IMR-90 (cell line): ENCODE data around the gene RNASET2. TPM values are rescaled to one million over a fixed set of nuclear protein-coding genes. Genes with fewer than 3 reads are reported as not detected.

Experiments
- ATAC-seq: fragments of 200-7000 bp; cut with Tn5 transposase; 2 replicates; pipeline ENCODE4 v1.9.1; 2020; ENCODE audit warnings: low read depth, mild to moderate bottlenecking, moderate library complexity
- BruUV-seq: library from RNA; stranded (reverse); fragments of 400-500 nt; replicated peaks from 2 replicates; lab custom pipeline; 2021; lab: Mats Ljungman, UMichigan
- CTCF ChIA-PET: fragments of 300-600 bp; formaldehyde crosslinking; extraction: SDS; loops from one replicate; lab custom pipeline; 2021; ENCODE audit warnings: antibody characterized with exemption; lab: Yijun Ruan, JAX
- POLR2A ChIA-PET: fragments of 300-600 bp; sonication (Branson Sonifier 250); formaldehyde crosslinking; loops from one replicate; lab custom pipeline; 2022; ENCODE audit warnings: antibody characterized with exemption; ENCODE audit not compliant: unreplicated experiment; lab: Charles Lee
- DNase-seq: peaks from one replicate; pipeline ENCODE4 v3.0.0; 2013
- H2AFZ ChIP-seq: replicated peaks from 2 replicates; pipeline ENCODE3; 2013; ENCODE audit warnings: low read length, mild to moderate bottlenecking; ENCODE audit not compliant: poor library complexity
- H2AK5ac ChIP-seq: 2 replicates; pipeline ENCODE4 v1.6.1; 2013; ENCODE audit warnings: low read depth, low read length, inconsistent platforms
- H2AK9ac ChIP-seq: replicated peaks from 2 replicates; pipeline ENCODE3; 2013; ENCODE audit warnings: mild to moderate bottlenecking, low read depth, low read length, moderate library complexity; ENCODE audit not compliant: poor library complexity
- H2BK120ac ChIP-seq: 2 replicates; pipeline ENCODE4 v1.6.1; 2013; ENCODE audit warnings: low read depth, low read length, inconsistent platforms
- H2BK15ac ChIP-seq: 3 replicates; pipeline ENCODE4 v1.6.1; 2013; ENCODE audit warnings: low read depth, low read length, inconsistent platforms
- H2BK20ac ChIP-seq: 2 replicates; pipeline ENCODE4 v1.6.1; 2013; ENCODE audit warnings: low read depth, mild to moderate bottlenecking, inconsistent platforms, low read length, moderate library complexity
- H2BK5ac ChIP-seq: 2 replicates; pipeline ENCODE4 v1.6.1; 2013; ENCODE audit warnings: mild to moderate bottlenecking, low read depth, low read length, inconsistent platforms; ENCODE audit not compliant: poor library complexity, severe bottlenecking
- H3K14ac ChIP-seq: replicated peaks from 2 replicates; pipeline ENCODE4 v1.6.1; 2013; ENCODE audit warnings: low read depth, low read length, inconsistent platforms
- H3K18ac ChIP-seq: 2 replicates; pipeline ENCODE4 v1.6.1; 2013; ENCODE audit warnings: low read depth, low read length, control low read depth
- H3K23ac ChIP-seq: 2 replicates; pipeline ENCODE4 v1.6.1; 2013; ENCODE audit warnings: low read depth, low read length, inconsistent platforms
- H3K27ac ChIP-seq: 2 replicates; pipeline ENCODE4 v1.5.1; 2013; ENCODE audit warnings: mild to moderate bottlenecking, control low read depth, low read length; ENCODE audit not compliant: insufficient read depth
- H3K27me3 ChIP-seq: 2 replicates; pipeline ENCODE4 v1.6.1; 2013; ENCODE audit warnings: low read length; ENCODE audit not compliant: control insufficient read depth, insufficient read depth
- H3K36me3 ChIP-seq: 2 replicates; pipeline ENCODE4 v1.6.1; 2013; ENCODE audit warnings: low read length, mixed read lengths; ENCODE audit not compliant: control insufficient read depth, insufficient read depth
- H3K4ac ChIP-seq: 2 replicates; pipeline ENCODE4 v1.6.1; 2013; ENCODE audit warnings: low read depth, low read length, inconsistent platforms
- H3K4me1 ChIP-seq: 2 replicates; pipeline ENCODE4 v1.6.1; 2013; ENCODE audit warnings: low read length, mixed read lengths; ENCODE audit not compliant: control insufficient read depth, insufficient read depth
- H3K4me2 ChIP-seq: 2 replicates; pipeline ENCODE4 v1.6.1; 2013; ENCODE audit warnings: low read depth, mild to moderate bottlenecking, control low read depth, low read length, moderate library complexity
- H3K4me3 ChIP-seq: 2 replicates; pipeline ENCODE4 v1.5.1; 2013; ENCODE audit warnings: low read depth, mild to moderate bottlenecking, control low read depth, low read length, moderate library complexity; ENCODE audit not compliant: insufficient read depth
- H3K56ac ChIP-seq: 2 replicates; pipeline ENCODE4 v1.6.1; 2013; ENCODE audit warnings: low read length, inconsistent platforms; ENCODE audit not compliant: insufficient read depth; ENCODE audit errors: extremely low read depth
- H3K79me1 ChIP-seq, 2 experiments: 2 replicates each; pipeline ENCODE4 v1.6.1; 2013; ENCODE audit warnings: low read length in 2 of 2, inconsistent platforms in 1 of 2, low read depth in 1 of 2
- H3K9ac ChIP-seq: 2 replicates; pipeline ENCODE4 v1.6.1; 2013; ENCODE audit warnings: low read depth, low read length, control low read depth
- H3K9me1 ChIP-seq: 2 replicates; pipeline ENCODE4 v1.6.1; 2013; ENCODE audit warnings: low read length, inconsistent platforms; ENCODE audit not compliant: insufficient read depth
- H3K9me3 ChIP-seq: 2 replicates; pipeline ENCODE4 v1.6.1; 2013; ENCODE audit warnings: low read length; ENCODE audit not compliant: control insufficient read depth, insufficient read depth
- H4K20me1 ChIP-seq: 2 replicates; pipeline ENCODE4 v1.6.1; 2013; ENCODE audit warnings: low read length, inconsistent platforms; ENCODE audit not compliant: insufficient read depth
- H4K5ac ChIP-seq: 2 replicates; pipeline ENCODE4 v1.6.1; 2013; ENCODE audit warnings: mild to moderate bottlenecking, low read depth, low read length, control low read depth
- H4K8ac ChIP-seq, 2 experiments: 2 replicates each; pipeline ENCODE4 v1.6.1; 2013; ENCODE audit warnings: low read depth in 2 of 2, low read length in 2 of 2, control low read depth in 1 of 2, inconsistent platforms in 1 of 2
- H4K91ac ChIP-seq: 2 replicates; pipeline ENCODE4 v1.6.1; 2013; ENCODE audit warnings: low read depth, low read length, inconsistent platforms; ENCODE audit not compliant: insufficient read depth
- BHLHE40 ChIP-seq: fragments of 150-350 bp; IDR thresholded peaks from 2 replicates; pipeline ENCODE4 v1.6.1; 2016; ENCODE audit warnings: mild to moderate bottlenecking, low read depth, low read length
- CEBPB ChIP-seq: IDR thresholded peaks from 2 replicates; pipeline ENCODE4 v1.6.1; 2012; ENCODE audit warnings: low read depth, low read length, improper control_type of control experiment
- CHD1 ChIP-seq: IDR thresholded peaks from 2 replicates; pipeline ENCODE4 v1.6.1; 2012; ENCODE audit warnings: low read depth, low read length, improper control_type of control experiment
- FOS ChIP-seq: fragments of 150-350 bp; IDR thresholded peaks from 2 replicates; pipeline ENCODE4 v1.6.1; 2016; ENCODE audit warnings: low read depth, low read length
- MAZ ChIP-seq: IDR thresholded peaks from 2 replicates; pipeline ENCODE4 v1.6.1; 2012; ENCODE audit warnings: low read depth, mild to moderate bottlenecking, low read length, improper control_type of control experiment, moderate library complexity, borderline replicate concordance
- MXI1 ChIP-seq: IDR thresholded peaks from 2 replicates; pipeline ENCODE4 v1.6.1; 2012; ENCODE audit warnings: low read depth, mild to moderate bottlenecking, low read length, moderate library complexity, borderline replicate concordance
- NFE2L2 ChIP-seq: fragments of 150-350 bp; IDR thresholded peaks from 2 replicates; pipeline ENCODE4 v1.6.1; 2016; ENCODE audit warnings: low read depth, mild to moderate bottlenecking, low read length
- POLR2A ChIP-seq: IDR thresholded peaks from 2 replicates; pipeline ENCODE4 v1.6.1; 2012; ENCODE audit warnings: mild to moderate bottlenecking, low read depth, low read length
- RAD21 ChIP-seq: IDR thresholded peaks from 2 replicates; pipeline ENCODE4 v1.6.1; 2012; ENCODE audit warnings: low read length, improper control_type of control experiment
- RCOR1 ChIP-seq: IDR thresholded peaks from 2 replicates; pipeline ENCODE4 v1.6.1; 2012; ENCODE audit warnings: mild to moderate bottlenecking, low read length, improper control_type of control experiment; ENCODE audit not compliant: insufficient replicate concordance
- RFX5 ChIP-seq: IDR thresholded peaks from 2 replicates; pipeline ENCODE4 v1.8.0; 2012; ENCODE audit warnings: low read depth, mild to moderate bottlenecking, low read length, moderate library complexity
- SMC3 ChIP-seq: fragments of 150-350 bp; IDR thresholded peaks from 2 replicates; pipeline ENCODE4 v1.6.1; 2016; ENCODE audit warnings: low read depth, mild to moderate bottlenecking, antibody characterized with exemption, low read length, moderate library complexity
- WGBS, 2 experiments: methylation state at CpG; one replicate each; pipeline versions ENCODE4 v1.1.5 to v1.1.7; 2013; ENCODE audit warnings: missing lambda C conversion rate in 2 of 2; ENCODE audit not compliant: insufficient read length in 1 of 2; ENCODE audit errors: extremely low coverage in 2 of 2; 5-methylcytosine and 5-hydroxymethylcytosine counted together
- dilution Hi-C: fragments of 300-500 bp; cut with HindIII; formaldehyde crosslinking; loops from one replicate; pipeline ENCODE4 v1.14.3; 2018; ENCODE audit warnings: low sequenced_read_pairs; ENCODE audit not compliant: unreplicated experiment
- in situ Hi-C: fragments of 300-500 bp; cut with MboI; formaldehyde crosslinking; loops from 3 replicates; pipeline ENCODE4 v1.14.3; 2019; ENCODE audit warnings: low sequenced_read_pairs, inconsistent platforms, mixed read lengths
- intact Hi-C: fragments of 100-400 bp; cut with micrococcal nuclease; formaldehyde crosslinking; loops from 2 replicates; pipeline ENCODE4 v1.10.0; 2022
- polyA plus RNA-seq, 3 experiments: library from polyadenylated mRNA; depleted of rRNA; stranded (reverse); fragments of >200 nt; gene quantifications; 2 replicates each; pipeline ENCODE4 v1.2.3, GENCODE V29; 2012; ENCODE audit warnings: low replicate concordance in 1 of 3
- total RNA-seq: library from RNA; depleted of rRNA; stranded (reverse); fragments of >200 nt; gene quantifications from 2 replicates; pipeline ENCODE4 v1.2.3, GENCODE V29; 2012
- TF ChIP-seq, protein P1 (sequence below): fragments of 150-350 bp; IDR thresholded peaks from 2 replicates; pipeline ENCODE4 v1.6.1; 2017; ENCODE audit warnings: mild to moderate bottlenecking, antibody characterized with exemption, low read length, low read depth

The RNASET2 gene
- total and polyA plus RNA-seq, 2 of the 4 experiments (the other 2 are of a cell fraction) = 13.6 to 24.9 TPM

DNA sequence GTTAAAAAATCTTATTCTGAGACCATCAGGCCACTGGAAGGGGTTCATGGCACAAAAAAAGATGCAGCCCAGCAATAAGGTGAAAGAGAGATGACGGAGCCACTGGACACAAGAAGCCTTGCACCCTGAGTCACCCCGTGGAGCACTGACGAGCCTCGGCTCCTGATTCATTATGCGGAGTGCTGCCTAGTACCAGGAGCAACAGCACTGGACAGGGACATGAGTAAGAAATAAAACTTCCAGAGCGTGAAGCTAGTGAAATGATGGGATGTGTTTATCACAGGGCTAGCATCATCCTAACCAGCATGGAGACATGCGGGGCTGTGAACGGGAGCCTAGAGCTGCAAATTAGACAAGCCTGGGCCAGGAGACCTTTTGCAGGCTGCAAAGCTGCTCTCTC is 53.3 kb downstream of the RNASET2 start:
- Histone ChIP-seq H2BK120ac (no peak overlapping the region), H3K9ac (no peak overlapping the region), H3K56ac (no peak overlapping the region), H4K91ac (no peak overlapping the region), H2BK5ac (no peak overlapping the region), H3K79me1 (no peaks in the 10 kb centered on the region), H4K5ac (no peak overlapping the region), H2AK5ac (no peak overlapping the region), H3K4ac (no peak overlapping the region), H2AFZ (no peak overlapping the region), H2BK15ac (no peak overlapping the region), H3K27me3 (peaks cover 3% of the 10 kb centered on the region; the same call in 1 of the 2 replicates), H3K9me3 (peaks cover 5% of the 10 kb centered on the region; the same call in 1 of the 2 replicates), H3K4me2 (no peak overlapping the region), H2BK20ac (no peak overlapping the region), H3K4me1 (no peaks in the 10 kb centered on the region), H3K18ac (no peak overlapping the region), H3K14ac (no peak overlapping the region), H3K4me3 (no peak overlapping the region), H3K36me3 (no peaks in the 10 kb centered on the region), H4K20me1 (no peaks in the 10 kb centered on the region), H3K9me1 (no peaks in the 10 kb centered on the region), H4K8ac (no peak overlapping the region), H3K23ac (no peak overlapping the region), H2AK9ac (no peak overlapping the region), H3K27ac (no peak overlapping the region)
- ATAC-seq = no peak
- intact Hi-C loops = no loop called here
- WGBS, 2 experiments = 90% methylated on average over 2 of the region's 8 CpGs; no CpG with 5 or more reads in 1 of the 2 experiments
- no peak for TF ChIP-seq MXI1
- no peak for TF ChIP-seq RAD21
- TF ChIP-seq CHD1 = no peak
- TF ChIP-seq BHLHE40 = no peak
- TF ChIP-seq, protein P1, sequence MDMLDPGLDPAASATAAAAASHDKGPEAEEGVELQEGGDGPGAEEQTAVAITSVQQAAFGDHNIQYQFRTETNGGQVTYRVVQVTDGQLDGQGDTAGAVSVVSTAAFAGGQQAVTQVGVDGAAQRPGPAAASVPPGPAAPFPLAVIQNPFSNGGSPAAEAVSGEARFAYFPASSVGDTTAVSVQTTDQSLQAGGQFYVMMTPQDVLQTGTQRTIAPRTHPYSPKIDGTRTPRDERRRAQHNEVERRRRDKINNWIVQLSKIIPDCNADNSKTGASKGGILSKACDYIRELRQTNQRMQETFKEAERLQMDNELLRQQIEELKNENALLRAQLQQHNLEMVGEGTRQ = no peak
- no peak for TF ChIP-seq RCOR1
- no peak for TF ChIP-seq FOS
- no peak for TF ChIP-seq RFX5
- no peak for TF ChIP-seq NFE2L2
- no peak for TF ChIP-seq MAZ
- TF ChIP-seq SMC3 = no peak
- TF ChIP-seq CEBPB = no peak
- no peak for TF ChIP-seq POLR2A
- in situ Hi-C loops = no loop called here
- dilution Hi-C loops = no loop called here
- CTCF ChIA-PET = interaction anchor here (0.9 kb wide), 1 partner anchor 1173 kb away, joined by 4 read pairs; no protein-coding TSS in a partner anchor
- POLR2A ChIA-PET = no interaction called here
- DNase-seq = no peak
- BruUV-seq = no TSS peak
